K562 (cell line): ENCODE results near the gene PRRC2C. TPM values are rescaled to one million over a fixed set of nuclear protein-coding genes. Genes with fewer than 3 reads are reported as not detected.

ENCODE experiments used
- CTCFL ChIP-seq: IDR thresholded peaks from 2 replicates; pipeline ENCODE4 v1.6.1; 2011; ENCODE audit warnings: borderline replicate concordance, low read depth, mild to moderate bottlenecking, moderate library complexity, low read length; ENCODE audit not compliant: insufficient read depth, poor library complexity, severe bottlenecking
- STAT5B ChIP-seq: fragments of 250-450 bp; sonication (Bioruptor Pico); IDR thresholded peaks from 2 replicates; pipeline ENCODE4 v1.8.0; 2021; ENCODE audit warnings: mild to moderate bottlenecking, inconsistent platforms
- polyA plus RNA-seq, 8 experiments: library from polyadenylated mRNA; depleted of rRNA in 4 of 8; stranded (reverse) in 5 of 8; unstranded in 3 of 8; fragments of >200 nt; fragmentation: Nextera tagmentation in 2 of 8; fragmentation: Illumina TruSeq in 1 of 8; extraction: Ambion mirVana in 2 of 8; extraction: Trizol in 1 of 8; gene quantifications; 2 replicates each; pipeline versions ENCODE4 v1.2.1 to v1.2.3, GENCODE V29; 2011 to 2014; ENCODE audit warnings: inconsistent platforms in 1 of 8, missing spikeins in 1 of 8
- total RNA-seq, 7 experiments: library from RNA; depleted of rRNA in 6 of 7; stranded (reverse); fragments of >200 nt in 6 of 7; fragmentation: Illumina TruSeq in 2 of 7; extraction: Trizol in 2 of 7; gene quantifications; 2 replicates each; pipeline versions ENCODE4 v1.2.1 to v1.2.3, GENCODE V29; 2011 to 2021; ENCODE audit warnings: low replicate concordance in 1 of 7
- TF ChIP-seq, protein P1 (sequence below): fragments of 450-650 bp; IDR thresholded peaks from 2 replicates; pipeline ENCODE4 v1.6.1; 2016; ENCODE audit warnings: mild to moderate bottlenecking
- TF ChIP-seq, protein P2 (sequence below), 2 experiments: IDR thresholded peaks in 1 of 2; conservative IDR thresholded peaks in 1 of 2; 2 replicates each; pipeline ENCODE4 v1.6.1; 2016; ENCODE audit warnings: low read depth in 2 of 2, mild to moderate bottlenecking in 1 of 2, missing compliant biosample characterization in 1 of 2, missing genetic modification characterization in 1 of 2, moderate library complexity in 1 of 2

The PRRC2C gene
- total and polyA plus RNA-seq, 9 of the 15 experiments (the other 6 are each of a cell fraction or from before 2014, with no cell fraction given), result 61.9 to 237 (median 105) TPM

DNA sequence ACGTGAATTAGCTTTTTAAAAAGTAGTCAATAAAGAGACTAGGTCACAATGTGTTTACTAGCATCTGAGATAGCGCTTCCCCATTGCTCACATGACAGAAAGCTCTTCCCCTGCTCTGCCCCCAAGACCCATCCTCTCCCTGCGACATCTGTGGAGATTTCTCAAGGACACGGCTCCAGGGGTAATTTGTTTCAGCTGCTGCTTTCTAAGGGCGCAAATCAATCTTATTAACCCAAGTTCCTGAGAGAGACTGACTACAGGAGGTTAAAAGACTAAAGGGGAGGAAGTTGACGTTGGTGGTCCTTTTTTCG lies 136.8 kb downstream of the PRRC2C start, which contains the start of gene MYOCOS (continued):
- TF ChIP-seq, protein P1, sequence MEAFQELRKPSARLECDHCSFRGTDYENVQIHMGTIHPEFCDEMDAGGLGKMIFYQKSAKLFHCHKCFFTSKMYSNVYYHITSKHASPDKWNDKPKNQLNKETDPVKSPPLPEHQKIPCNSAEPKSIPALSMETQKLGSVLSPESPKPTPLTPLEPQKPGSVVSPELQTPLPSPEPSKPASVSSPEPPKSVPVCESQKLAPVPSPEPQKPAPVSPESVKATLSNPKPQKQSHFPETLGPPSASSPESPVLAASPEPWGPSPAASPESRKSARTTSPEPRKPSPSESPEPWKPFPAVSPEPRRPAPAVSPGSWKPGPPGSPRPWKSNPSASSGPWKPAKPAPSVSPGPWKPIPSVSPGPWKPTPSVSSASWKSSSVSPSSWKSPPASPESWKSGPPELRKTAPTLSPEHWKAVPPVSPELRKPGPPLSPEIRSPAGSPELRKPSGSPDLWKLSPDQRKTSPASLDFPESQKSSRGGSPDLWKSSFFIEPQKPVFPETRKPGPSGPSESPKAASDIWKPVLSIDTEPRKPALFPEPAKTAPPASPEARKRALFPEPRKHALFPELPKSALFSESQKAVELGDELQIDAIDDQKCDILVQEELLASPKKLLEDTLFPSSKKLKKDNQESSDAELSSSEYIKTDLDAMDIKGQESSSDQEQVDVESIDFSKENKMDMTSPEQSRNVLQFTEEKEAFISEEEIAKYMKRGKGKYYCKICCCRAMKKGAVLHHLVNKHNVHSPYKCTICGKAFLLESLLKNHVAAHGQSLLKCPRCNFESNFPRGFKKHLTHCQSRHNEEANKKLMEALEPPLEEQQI, result no peak
- no peak for TF ChIP-seq CTCFL
- no peak for TF ChIP-seq STAT5B (CRISPR knock-in tag)
- TF ChIP-seq, protein P2, sequence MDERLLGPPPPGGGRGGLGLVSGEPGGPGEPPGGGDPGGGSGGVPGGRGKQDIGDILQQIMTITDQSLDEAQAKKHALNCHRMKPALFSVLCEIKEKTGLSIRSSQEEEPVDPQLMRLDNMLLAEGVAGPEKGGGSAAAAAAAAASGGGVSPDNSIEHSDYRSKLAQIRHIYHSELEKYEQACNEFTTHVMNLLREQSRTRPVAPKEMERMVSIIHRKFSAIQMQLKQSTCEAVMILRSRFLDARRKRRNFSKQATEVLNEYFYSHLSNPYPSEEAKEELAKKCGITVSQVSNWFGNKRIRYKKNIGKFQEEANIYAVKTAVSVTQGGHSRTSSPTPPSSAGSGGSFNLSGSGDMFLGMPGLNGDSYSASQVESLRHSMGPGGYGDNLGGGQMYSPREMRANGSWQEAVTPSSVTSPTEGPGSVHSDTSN (CRISPR knock-in tag; IDR thresholded peaks at IDR 0.05; ENCODE audit: low read depth), result no peak
- TF ChIP-seq, protein P2 (tag; conservative IDR thresholded peaks at IDR 0.05; ENCODE audit: low read depth), result no peak
